Transverse colon (tissue), 4 donors: Measurements from ENCODE around the gene NLGN4X.

Experiments
- CTCF ChIP-seq, 5 experiments: fragments of 200-600 bp in 3 of 5; fragments of 450-650 bp in 2 of 5; sonication (generic) in 3 of 5; IDR thresholded peaks; 1 replicate in 2 of 5; 2 replicates in 3 of 5; pipeline ENCODE4 v1.5.1; 2016 to 2017; ENCODE audit warnings: antibody characterized with exemption in 5 of 5, inconsistent platforms in 3 of 5, mild to moderate bottlenecking in 2 of 5, moderate library complexity in 1 of 5
- EP300 ChIP-seq: sonication (generic); formaldehyde crosslinking; IDR thresholded peaks from one replicate; pipeline ENCODE4 v1.6.1; 2017; ENCODE audit warnings: antibody characterized with exemption, low read depth
- POLR2A ChIP-seq: fragments of 450-650 bp; IDR thresholded peaks from one replicate; pipeline ENCODE4 v1.6.1; 2016; ENCODE audit warnings: antibody characterized with exemption, mild to moderate bottlenecking, moderate library complexity
- POLR2AphosphoS5 ChIP-seq, 3 donors: sonication (generic); formaldehyde crosslinking; IDR thresholded peaks; one replicate each; pipeline ENCODE4 v1.6.1; 2016; ENCODE audit warnings: antibody characterized with exemption in 3 of 3

- no peak for TF ChIP-seq POLR2A
- TF ChIP-seq CTCF (IDR thresholded peaks at IDR 0.05): no peak
- TF ChIP-seq POLR2AphosphoS5 (IDR thresholded peaks at IDR 0.05): no peak
- TF ChIP-seq EP300: no peak
Observed at GRCh38 chrX:6026429-6026828, 202.2 kb downstream of the NLGN4X start.
